ENCODE data around the gene PI4K2A.

GRCh38 chr10:97650726-97651125 lies 10.3 kb downstream of the PI4K2A start:
- TF ChIP-seq CTCF (IDR thresholded peaks at IDR 0.05; ENCODE audit: insufficient read depth, low read length, poor library complexity, severe bottlenecking) (no peak), EZH2phosphoT487 (conservative IDR thresholded peaks at IDR 0.05; ENCODE audit: low read length) (no peak)
